HG02884 (cell line): ENCODE data around the gene WNT16.

Source experiments
- ATAC-seq: cut with Tn5 transposase; IDR thresholded peaks from one replicate; pipeline ENCODE4 v1.9.1; 2021; ENCODE audit warnings: mild to moderate bottlenecking, moderate library complexity; ENCODE audit not compliant: unreplicated experiment

Gene WNT16

DNA sequence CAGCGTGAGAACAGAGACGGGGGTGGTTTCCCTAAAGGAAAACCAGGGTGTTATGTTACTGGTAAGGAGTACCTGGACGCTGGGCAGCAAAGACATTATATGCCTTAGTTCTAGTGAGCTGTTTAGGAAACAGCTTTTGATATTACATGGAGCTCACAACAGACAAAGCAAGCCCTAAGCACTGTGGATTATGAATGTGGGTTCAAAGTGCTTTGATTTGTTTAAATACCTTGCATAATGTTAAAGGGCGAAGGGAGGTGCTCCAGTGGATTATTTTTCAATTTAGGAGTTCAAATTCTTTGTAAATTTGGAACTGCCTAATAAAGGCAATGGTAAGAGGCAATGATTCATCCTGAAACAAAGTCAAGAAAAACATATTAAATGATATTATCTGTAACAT, 13.8 kb downstream of the WNT16 start:
- ATAC-seq: no peak

DNA sequence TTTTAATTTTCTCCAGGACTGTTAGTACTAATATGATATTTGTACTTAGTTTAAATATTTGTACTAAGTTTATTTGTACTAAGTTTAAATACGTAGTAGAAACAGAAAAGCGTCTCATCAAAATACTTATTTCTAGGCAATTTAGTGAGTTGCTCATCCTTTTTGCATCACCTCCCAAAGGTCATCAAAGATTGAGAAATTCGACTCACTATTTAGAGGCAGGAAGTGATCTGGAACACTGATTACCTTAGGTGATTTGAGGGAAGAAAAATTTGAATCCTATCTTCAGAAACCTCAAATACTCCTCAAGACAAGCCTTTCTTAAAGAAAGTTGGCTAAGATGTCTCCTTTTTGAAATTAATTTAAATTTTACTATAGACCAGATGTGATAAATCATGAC, 14.5 kb downstream of the WNT16 start:
- no peak for ATAC-seq

DNA sequence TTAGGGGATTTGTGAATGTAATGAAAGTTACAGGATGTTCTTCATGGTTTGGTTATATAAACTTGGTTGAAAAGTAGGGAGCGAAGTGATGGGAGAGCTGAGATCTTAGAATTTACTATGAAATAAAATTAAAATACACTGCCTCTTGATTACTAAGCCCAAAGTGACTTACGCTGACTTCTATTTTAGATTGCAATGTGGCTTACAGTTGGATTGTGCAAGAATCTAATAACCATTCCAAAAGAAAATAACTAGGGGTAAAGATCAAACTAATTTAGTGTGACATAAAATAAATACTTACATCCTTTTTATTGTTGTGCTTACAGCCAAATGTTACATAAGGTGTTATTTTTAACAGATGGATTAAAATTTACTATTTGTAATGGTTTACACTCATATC, 15.3 kb downstream of the WNT16 start:
- ATAC-seq: no peak

GRCh38 chr7:121344497-121344896, 15.7 kb downstream of the WNT16 start:
- no peak for ATAC-seq

DNA sequence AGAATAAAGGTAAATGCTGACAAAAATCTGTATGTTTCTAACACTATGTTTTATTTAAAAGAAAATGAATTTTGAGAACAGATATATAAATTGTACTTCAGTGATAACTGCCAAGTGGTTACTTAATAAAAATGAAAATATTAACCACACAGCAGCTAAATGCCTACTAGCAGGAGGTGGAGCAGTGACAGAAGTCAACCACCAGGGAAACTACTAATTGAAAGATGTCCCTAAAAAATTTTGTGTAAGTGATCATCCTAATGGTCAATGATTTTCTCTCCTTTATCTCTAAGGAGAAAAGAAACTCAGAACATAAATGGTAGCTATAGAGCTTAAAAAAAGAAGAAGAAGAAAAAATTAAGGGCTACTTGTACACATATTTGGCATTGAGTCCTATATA, 22.9 kb downstream of the WNT16 start:
- peak; percentile 8 for ATAC-seq

- peak; percentile 74 for ATAC-seq
Measured at GRCh38 chr7:121352323-121352722, 23.5 kb downstream of the WNT16 start.

DNA sequence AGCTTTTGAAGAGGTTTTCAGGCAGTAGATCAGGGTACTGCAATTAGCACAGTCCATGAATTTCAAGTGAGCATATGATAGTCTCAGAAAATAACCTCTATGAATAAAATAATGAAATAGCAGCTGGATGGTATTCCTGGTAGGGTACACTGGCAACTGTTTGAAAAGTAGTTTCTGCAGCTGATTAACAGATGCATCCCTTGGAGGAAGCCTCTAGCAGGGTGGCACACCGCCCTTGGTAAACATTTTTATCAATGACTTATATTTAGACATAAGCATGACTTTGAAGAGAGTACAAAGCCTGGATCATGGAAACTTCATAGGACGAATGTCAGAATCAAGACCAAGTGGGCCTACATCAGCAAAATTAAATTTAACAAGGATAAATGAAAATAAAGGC, 26.8 kb downstream of the WNT16 start:
- no peak for ATAC-seq

- ATAC-seq: no peak
Measured at GRCh38 chr7:121360564-121360963, 31.8 kb downstream of the WNT16 start.

DNA sequence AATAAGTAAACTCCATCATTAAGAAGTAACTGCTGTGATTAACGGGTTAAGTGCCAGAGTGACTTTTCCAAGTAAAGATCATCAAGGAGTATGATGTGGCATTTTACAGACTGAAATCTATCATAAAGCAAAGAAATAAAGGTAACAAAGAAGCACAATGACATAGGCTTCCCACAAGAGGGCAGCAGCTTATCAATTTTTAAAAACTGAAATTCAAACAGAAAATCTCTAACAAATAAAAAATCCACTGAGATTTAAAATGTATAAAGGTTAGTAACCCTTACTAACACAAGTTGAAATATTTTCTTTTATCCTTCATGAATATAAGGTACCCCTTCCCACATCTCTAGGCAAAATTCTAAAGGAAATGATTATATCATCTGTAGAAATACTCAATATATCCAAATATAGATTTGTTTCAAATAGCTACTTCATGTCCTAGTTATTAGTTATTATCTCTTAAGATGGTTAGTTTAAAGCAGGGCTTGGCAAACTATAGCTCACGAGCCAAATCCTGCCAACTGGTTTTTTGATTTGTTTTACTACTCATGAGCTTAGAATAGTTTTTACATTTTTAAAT, 38.1 kb downstream of the WNT16 start:
- ATAC-seq: no peak

- peak; percentile 43 for ATAC-seq
Measured at GRCh38 chr7:121369462-121369861, 40.7 kb downstream of the WNT16 start.

GRCh38 chr7:121371367-121371766, 42.6 kb downstream of the WNT16 start:
- no peak for ATAC-seq

GRCh38 chr7:121371883-121372282, 43.1 kb downstream of the WNT16 start:
- ATAC-seq: no peak

DNA sequence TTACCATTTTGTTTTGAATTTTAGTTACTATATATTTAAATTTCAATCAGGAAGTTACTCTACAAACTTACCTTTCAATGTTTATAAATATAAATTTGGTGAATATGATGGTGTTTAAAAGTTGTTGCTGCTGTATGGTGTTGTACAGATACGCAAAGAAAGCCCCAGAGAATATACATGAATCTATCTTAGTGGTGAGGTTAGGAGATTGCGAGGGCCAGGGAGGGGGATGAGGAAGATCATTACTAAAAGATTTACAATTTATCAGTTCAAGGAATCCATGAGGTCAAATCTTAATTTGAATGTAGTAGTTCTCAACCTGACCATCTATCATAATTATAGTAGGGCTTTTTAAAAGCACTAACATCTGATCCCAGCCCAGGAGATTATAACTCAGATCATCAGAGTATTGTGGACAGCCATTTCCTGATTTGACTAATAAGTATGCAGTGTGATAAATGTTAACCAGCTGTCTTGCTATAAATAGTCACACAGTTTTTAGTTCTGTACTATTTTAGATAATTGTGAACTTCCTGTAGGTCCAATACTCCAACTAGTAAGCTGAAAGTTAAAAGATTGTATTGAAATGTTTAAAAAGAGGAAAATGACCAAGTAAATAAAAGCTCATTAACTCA, 43.7 kb downstream of the WNT16 start:
- ATAC-seq: peak; percentile 84

GRCh38 chr7:121373177-121373576, 44.4 kb downstream of the WNT16 start:
- no peak for ATAC-seq

DNA sequence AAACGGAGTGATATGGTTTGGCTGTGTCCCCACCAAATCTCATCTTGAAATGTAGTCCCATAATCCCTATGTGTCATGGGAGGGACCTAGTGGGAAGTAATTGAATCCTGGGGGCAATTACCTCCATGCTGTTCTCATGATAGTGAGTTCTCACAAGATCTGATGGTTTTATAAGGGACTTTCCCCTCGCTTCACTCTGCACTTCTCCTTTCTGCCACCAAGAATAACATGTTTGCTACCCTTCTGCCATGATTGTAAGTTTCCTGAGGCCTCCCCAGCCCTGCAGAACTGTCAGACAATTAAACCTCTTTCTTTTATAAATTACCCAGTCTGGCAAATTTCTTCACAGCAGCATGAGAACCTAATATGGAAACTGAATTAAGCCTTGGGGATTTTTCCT, 48.2 kb downstream of the WNT16 start:
- ATAC-seq: no peak

DNA sequence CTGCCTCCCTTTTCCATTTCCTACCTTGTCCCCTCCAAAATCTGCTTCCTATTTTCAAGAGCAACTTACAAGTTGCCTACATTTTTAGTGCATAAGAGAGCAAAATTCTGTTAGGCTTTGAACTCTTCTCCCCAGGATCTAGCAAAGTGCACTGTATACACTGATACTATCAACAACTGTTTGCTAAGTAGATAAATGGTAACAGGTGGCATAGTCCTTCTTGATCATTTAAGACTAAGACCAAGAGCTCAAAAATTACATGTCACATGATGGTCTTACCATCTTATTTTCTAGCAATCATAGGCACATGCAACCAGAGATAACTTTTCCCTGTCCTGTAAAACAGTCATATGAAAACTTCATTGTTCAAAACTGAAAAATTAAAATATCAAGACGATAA, 51.1 kb downstream of the WNT16 start:
- ATAC-seq: no peak

DNA sequence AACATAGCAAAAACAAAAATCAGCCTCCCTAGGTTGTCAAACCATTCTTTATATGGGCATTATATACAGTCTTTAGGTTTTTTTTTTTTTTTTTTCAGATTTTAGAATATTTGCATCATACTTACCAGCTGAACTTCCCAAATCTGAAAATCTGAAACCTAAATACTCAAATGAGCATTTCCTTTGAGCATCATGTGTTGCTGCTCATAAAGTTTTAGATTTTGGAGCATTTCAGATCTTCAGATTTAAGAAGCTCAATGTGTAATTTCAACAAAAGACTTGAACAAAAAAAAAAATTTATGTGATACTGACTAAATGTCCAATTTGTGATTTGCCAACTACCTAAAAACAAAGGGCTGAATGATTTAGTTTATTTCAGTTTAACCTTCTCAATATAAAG, 53.7 kb downstream of the WNT16 start:
- no peak for ATAC-seq

GRCh38 chr7:121383235-121383910, 54.6 kb downstream of the WNT16 start:
- no peak for ATAC-seq

- ATAC-seq: no peak
Measured at GRCh38 chr7:121384265-121384664, 55.5 kb downstream of the WNT16 start.

- ATAC-seq: no peak
Measured at GRCh38 chr7:121385056-121385799, 56.4 kb downstream of the WNT16 start.

DNA sequence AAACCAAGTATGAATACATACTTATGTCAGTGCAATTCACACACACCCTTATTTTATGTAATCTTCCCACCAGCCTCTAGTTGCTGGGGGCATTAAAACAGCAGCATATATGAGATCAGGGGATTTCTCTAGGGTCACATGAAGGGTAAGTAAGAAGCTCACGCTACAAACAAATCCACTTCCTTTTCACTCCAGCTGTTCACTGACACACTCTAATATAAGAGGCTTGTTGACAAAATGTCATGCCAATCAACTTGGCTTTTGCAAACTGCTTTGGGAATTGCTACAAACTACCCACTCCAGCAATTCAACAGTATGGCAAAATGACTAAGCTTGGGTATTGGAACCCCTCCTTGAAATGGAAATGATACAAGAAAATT, 57.0 kb downstream of the WNT16 start:
- ATAC-seq: peak; percentile 82

DNA sequence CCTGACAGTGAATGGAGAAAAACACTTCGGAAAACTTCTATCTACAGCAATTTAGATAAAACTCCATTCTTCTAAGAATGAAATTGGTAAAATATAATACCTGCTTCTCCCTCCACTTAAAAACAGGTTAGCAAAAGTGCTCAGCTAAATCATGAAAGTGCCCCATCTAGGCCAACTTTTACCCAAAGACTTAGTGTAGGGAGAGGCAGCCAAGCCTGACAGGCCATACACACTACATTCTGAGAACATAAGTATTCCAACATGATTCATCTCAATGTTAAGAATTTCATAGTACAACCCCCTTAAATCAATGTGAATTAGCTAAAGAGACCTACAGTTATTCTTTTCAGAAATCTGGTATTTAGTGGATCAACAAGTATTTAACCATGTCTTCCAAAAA, 60.1 kb downstream of the WNT16 start:
- no peak for ATAC-seq
